GM18861 (cell line): ENCODE results near the gene GAB1.
A peak's percentile ranks its signal among the peaks of the same experiment; 100 is the strongest.

ENCODE experiments used
- ATAC-seq: cut with Tn5 transposase; IDR thresholded peaks from one replicate; pipeline ENCODE4 v1.9.1; 2021; ENCODE audit not compliant: unreplicated experiment

The GAB1 gene

DNA sequence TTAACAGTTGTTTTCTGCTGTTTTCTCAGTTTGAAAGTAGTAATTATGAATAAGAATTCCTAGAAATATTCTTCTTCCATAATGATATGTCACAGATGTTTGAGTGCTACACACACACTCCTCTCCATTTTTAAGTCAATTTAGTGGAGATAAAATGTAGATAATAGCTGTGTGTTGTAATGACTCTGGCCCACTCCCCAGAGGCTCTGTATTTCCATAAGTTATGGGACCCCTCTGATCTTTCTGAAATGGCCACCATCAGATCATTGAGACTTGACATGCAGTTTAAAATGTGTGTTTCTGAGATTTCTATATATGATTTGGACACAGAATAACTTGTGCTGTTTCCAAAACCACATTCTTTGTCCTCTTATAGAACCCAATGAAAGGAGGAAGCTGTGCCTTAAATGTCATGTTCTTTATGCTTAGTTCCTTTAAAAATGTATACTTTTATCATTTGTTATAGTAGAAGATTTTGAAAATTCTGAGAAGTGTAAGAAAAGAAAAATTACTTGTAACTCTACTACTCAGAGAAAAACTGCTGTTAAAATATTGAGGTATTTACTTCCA lies 46.4 kb downstream of the GAB1 start:
- no peak for ATAC-seq

DNA sequence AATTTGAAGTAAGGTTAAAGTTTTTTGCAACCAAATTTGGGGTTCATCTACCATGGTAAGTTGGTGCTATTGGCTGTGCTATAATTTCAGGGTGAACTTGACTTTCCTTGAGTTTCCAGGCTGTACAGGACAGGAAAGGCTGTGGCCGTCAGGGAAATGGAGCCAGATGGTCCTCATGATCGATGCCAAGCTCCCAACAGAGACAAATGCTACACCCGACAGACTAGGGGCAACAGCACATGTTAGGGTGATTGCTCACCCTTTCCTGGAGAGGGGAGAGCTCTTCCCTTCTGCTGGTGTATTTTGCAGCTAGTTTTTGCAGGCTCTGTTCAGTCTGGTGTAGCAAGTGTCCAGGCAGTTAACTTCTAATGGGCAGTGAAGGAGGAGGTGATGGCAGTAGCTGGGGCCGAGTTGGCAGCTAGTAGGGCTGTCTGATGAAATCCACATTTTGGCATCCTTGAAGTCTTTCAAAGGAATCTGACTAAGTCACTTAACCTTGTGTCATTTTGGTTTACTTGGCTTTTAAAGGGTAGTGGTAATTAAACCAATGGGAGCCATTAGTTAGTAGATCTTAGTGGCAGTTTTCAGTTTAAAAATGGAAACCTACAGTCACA lies 47.8 kb downstream of the GAB1 start:
- ATAC-seq: no peak

DNA sequence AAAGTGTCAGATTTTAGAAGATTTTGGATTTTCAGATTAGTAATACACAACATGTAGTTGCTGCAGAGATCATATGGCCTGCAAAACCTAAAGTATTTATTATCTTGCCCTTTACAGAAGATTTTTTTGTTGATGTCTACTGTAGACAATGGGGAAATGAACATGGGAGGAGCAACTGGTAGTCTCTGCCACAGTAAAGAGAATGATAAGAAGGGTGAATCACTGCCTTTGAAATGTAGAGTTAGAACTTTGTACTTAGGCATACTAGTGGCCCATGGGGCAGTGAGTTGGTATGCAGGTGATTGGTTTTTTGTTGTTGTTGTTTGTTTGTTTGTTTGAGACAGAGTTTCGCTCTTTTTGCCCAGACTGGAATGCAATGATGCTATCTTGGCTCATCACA lies 50.1 kb downstream of the GAB1 start:
- no peak for ATAC-seq

DNA sequence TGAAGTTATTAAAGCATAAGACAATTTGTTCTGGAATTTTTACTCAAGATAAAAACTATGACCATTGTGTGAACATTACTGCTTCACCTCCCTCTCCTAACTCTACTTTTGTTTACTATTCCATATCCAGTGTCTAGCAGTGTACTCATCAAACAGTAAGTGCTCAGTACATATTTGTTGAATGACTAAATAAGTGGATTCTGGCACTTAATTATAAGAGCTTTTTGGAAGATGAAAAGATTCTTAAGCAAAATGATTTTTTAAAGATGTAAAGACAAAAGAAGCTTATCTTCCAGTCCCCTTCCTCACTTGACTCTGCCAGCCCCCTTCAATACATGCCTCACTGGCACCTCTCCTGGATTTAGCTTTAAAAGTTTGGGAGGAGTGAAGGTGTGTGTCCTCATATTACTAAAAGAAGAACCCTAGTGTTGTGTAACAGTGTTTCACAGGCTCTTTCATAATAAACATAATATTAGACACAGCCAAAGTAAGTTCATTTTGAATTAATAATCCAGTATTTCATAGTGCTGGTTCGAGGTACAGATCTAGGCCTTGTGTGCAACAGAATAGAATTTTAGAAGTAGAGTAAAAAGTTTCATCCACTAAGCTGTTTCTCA lies 53.0 kb downstream of the GAB1 start:
- ATAC-seq: no peak

DNA sequence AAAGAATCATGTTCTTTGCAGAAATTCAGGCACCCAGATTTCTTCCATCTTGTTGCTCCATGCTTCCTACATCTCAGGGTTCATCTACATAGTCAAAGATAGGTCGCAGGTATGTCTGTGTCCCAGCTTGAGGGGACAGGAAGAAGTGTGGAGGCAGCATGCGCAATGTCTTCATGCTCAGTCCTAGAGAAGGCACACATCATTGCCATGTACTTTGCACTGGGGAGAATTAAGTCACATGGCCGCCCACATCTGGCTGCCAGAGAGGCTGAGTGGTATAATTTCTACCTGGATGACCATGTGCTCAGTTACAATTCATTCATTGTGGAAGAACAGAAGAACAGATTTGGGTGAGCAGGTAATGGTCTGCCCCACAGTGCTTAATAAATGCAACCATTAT lies 54.1 kb downstream of the GAB1 start:
- no peak for ATAC-seq

DNA sequence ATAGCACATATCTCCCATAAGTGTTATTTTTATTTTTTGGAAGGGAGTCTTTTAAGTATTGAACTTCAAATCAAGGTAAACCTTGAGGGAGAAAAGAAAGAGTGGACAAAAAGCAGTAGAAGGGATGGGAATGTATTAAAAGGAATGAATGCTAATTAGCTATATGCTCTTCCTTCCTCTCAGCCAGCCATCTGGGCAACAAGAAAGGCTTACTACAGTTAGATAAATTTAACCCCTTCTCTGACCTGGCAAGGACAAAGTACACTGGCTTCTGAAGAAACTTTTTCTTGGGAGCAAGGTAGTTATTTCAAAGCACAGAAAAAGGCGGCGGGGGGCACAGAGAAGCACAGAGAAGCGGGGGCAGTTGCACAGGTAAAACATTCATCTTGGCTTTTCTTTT lies 54.6 kb downstream of the GAB1 start:
- ATAC-seq: no peak

DNA sequence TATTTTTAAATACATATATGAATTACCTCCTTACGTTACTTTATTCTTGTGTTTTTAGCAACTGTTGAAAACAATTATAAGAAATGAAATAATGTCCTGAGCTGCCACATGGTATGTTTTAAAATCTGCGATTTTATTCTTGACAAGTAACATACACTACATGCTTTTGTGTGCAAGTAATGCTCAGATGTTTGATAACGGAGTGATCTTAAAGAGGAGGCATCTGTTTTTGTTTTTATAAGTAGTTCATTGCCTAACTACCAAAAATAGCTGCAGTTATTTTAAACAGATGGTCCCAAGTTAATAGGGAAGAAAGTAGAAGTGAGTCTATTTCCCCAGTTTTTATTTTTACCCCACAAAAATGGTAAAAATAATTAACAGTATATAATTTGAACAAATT lies 55.2 kb downstream of the GAB1 start:
- ATAC-seq: no peak

DNA sequence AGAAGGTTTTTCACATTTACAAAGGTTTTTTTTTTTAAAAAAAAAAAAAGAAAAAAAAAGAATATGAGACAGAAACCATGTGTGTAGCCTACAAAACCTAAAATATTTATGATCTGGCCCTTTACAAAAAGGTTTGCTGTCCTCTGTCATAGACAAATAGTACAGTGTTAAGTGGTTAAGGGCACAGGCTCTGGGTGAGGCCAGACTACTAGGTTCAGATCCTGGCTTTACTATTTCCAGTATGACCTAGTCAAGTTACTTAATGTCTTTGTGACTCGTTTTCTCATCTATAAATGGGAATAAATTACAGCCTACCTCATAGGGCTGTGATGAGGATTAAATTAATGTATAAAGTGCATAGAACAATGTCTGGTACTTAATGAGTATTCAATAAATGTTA lies 56.5 kb downstream of the GAB1 start:
- ATAC-seq: no peak

DNA sequence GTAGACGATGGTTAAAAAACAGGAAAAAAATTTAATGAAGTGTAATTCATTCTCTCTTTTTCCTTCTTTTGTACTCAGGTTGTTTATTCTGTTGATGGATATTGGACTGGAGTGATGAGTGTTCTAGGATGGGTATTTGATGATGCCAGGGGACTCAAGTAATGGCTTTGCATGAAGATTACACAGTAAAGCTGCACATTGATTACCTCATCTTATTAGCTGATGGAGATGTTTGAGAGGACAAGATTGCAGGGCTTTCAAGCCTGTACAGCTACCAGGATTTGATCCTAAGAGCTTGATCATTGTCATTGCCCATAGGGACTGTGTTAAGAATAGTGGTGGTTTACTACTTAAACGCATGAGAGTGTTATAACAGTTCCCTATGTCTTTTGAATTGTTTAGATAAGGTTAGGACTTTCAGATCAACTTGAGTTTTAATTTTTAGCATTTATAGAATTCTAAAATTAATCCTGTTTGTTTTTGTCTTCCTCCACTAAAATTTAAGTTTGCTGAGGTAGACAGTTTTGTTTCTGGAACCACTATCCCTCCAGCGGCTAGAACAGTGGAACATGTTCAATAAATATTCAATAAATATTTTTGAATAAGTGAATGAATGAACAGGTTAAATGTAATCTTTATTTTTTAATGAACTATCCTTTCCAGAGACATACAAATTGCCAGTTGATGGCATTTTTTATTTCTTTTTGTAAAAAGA lies 58.2 kb downstream of the GAB1 start:
- ATAC-seq: no peak

DNA sequence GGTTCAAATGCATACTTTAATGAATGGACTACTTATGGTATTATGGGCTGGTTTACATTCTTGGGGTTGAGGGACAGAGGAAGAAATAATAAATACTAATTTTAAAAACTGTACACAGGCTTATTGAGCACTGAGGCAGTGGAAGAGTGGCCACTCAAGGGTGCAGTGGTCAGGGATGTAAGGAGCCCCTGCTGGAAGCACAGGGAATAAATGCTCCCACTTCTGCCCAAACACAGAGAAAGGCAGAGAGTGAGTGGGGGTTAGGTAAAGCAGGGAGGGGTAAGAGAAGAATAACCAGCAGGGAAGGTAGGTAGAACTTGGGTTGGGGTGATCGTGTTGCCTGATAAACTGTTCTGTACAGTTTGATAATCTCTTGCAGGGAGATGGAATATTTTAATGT lies 60.0 kb downstream of the GAB1 start:
- no peak for ATAC-seq

DNA sequence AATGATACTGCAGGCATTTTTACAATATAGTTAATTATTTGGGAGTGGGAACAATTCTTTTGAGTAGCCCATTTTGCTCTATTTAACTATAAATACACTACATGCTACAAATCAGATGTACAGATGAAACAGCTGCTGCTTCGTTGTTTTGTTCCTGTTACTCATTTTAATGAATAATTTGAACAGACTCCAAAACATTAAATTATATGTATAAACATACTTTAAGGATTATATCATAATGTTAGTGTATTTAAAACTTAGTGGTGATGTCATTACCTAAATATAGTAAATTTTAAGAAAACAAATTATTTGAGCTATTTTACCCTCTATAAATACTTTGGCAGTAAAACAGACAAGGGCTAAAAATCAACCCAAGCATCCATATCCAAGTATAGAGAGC lies 60.7 kb downstream of the GAB1 start:
- no peak for ATAC-seq

DNA sequence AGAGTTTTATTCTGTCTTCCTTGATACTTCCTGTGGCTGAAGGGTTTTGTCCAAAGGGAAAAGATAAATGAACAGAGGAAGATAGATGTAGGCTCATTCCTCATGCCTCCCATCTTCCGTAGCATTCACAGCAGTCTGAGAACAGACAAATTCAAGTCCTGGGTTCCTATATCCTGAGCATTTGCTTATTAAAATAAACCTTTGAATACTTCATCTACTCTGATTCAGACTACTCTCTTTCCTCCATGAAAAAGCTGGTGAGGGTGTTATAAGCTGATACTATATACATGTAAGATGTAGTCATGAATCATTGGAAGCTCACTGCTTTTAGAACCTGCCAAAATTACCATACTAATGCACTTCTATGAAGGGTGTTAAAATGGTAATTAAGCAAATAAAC lies 61.2 kb downstream of the GAB1 start:
- ATAC-seq: no peak

DNA sequence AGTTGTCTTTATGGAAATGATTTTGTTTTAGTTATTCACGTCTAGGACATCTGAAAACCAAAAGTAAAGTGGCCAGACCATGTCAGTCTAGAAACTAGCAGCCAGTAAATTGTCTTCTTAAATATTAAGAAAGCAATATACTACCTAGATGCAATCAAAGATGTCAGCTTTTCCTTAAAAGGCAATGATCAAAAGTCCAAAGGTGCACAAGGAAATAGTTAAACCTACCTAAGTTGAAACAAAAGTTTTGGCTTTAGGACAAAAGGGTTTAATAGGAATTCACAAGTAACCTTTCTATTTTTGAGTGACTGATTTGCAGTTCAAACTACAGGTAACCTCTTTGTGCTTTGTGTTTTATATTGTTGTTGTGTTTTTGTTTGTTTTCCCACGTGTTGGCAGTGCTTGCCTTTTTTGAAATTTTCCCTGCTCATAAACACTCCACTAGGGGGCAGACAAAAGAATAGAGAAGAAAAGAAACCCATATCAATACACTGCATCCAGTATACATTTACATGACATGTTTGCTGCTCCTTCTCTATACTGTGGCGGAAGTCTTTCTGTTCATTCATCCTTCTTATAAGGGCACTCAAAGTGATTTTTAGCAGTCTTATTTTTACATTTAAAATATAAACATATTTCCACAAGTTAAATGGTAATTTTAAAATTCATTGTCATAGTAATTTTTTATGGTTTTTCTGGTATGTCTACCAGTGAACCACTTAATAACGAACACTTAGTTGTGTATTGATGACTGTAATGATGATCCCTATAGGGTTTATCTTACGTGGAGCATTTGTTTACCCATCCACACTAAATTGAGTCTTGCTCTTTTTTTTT lies 62.7 kb downstream of the GAB1 start:
- peak; percentile 33 for ATAC-seq

DNA sequence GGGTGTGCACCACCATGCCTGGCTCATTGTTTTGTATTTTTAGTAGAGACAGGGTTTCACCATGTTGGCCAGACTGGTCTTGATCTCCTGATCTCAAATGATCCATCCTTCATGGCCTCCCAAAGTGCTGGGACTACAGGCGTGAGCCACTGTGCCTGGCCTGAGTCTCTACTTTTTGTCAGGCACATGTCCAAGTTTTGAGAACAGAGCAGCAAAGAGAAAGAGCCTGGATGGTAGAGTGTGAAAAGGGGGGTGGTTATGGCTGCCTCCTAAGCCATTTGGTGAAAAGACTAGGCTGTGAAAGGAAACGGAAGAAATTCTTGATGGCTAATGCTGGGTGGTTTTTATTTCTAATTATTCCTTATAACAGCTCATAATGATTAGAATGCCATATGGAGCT lies 63.4 kb downstream of the GAB1 start:
- ATAC-seq: no peak

DNA sequence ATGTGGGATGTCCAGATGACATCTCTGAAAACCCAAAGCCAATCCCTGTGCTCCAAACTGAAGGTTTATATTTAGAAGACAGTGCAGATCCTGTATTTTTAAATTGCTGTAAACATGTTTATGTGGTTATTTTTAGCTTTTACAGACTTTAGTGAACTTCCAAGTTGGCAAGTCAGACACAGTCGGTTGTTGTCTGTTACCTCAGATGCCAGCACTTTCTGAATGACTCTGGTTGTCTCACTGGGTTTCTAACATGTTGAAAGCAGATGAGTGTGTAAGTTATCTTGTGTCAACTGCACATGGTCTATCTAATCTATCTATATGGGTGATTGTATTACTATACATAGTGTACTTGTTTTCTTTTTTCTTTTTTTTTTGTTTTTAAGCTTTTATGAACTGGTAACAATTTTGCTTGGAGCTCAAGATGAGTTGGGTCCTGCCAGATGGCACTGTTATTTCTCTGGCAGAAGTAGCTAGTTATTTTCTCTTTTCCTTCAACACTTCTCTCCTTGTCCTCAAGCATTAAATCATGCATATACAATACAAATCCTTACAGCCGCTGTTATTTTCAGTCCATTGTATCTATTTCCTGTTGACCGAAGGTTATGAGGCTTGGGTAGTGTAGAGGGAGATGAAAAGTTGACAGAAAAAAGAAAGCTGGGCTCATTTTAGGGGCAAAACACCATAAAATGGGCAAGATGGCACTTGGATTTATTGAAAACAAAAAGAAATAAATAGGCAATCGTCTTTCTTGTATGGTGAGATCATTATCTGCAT lies 66.3 kb downstream of the GAB1 start:
- peak; percentile 40 for ATAC-seq

DNA sequence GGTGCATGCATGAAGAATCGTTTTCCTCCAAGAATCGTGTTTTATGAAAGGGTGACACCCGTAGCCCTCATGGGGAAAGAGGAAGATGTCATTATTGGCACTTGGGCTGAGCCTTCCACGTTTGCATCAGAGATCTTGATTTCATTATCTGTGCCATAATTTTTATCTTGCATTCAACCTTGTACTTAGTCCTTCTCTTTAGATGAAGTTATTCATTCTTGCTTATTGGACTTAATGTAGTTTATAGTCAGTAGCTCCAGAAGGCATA lies 66.8 kb downstream of the GAB1 start:
- no peak for ATAC-seq

DNA sequence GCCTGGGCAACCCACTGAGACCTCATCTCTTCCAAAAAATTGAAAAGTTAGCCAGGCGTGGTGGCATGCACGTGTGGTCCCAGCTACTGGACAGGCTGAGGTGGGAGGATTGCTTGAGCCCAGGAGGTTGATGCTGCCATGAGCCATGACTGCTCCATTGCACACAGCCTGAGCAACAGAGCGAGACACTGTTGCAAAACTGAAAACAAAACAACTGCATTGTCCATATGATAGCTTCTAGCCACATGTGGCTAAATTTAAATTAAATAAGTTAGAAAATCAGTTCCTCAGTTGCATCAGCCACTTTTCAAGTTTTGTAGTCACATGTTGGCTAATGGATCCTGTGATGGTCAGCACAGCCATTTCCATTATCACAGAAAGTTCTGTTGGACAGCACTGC lies 67.9 kb downstream of the GAB1 start:
- peak; percentile 90 for ATAC-seq

DNA sequence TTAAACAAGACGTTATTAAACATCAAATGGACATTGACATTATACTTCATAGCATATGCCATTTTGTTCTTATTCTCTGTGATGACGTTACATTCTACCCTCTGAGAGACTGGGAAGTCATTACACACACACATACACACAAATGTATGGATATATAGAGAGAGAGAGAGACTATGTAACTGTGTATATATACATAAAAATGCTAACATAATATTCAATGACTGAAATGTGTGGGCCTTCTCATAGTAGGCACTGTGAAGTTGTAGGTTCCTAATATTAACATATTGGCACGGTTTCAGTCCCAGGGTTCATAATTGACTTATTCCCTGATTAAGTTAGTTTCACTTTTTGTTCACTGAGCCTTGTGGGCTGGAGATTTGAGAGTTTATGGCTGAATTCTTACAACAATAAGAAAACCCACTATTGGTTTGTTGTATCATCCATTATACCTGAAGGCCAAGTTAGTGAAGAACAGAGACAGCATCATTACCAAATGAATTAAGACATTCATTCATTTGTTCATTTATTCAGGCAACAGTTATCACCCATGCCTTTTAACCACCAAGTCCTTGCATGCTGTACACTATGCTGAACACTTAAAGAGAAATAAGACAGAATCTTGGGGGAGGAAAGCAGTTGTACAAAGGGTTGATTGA lies 68.5 kb downstream of the GAB1 start:
- no peak for ATAC-seq

DNA sequence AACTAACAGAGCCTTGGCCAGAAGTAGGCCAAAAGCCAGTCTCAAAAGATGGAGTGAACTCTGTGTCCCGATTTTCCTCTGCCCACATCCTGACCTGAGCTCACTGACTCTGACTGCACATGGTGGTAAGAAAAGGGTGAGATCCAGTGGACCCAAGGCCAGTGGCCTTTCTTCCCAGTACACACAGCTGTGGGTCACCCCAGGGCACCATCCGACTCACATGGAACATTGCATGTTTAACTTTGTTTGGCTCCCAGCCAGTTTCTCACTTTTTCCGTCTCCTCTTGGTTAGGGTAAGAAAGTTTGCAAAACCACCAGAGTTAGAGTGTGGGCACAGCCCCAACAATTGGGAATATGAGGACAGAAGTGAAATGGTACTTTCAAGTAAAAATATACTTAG lies 69.8 kb downstream of the GAB1 start:
- no peak for ATAC-seq

DNA sequence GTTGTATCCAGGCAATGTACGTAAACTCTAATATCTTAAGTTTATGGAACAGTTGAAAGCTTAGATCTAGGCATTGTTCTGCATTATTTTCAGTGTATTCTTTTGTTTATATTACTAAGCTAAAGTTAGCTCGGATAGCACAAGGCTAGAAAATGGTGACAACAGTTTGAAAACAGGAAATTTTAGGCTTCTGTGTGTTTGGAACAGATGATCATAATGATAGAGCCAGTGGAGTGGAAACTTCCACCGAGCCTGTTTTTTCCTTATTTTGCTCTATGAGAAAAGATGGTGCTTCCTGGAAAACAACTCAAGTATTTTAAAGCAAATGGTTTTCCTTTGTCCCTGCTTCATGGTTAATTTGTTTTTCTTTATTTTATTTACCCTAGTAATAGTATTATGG lies 70.8 kb downstream of the GAB1 start:
- ATAC-seq: no peak
